OCI-M1 (cell line): ENCODE results near the gene FANCD2.
"Not testable (repeated sequence)": the region's sequence is repeated elsewhere in the genome, so short reads cannot be mapped to it uniquely, and the experiment has no call there.

ENCODE experiments used
- DNase-seq: peaks from one replicate; lab custom pipeline; 2025; lab: John Stamatoyannopoulos, UW

FANCD2 gene

DNA sequence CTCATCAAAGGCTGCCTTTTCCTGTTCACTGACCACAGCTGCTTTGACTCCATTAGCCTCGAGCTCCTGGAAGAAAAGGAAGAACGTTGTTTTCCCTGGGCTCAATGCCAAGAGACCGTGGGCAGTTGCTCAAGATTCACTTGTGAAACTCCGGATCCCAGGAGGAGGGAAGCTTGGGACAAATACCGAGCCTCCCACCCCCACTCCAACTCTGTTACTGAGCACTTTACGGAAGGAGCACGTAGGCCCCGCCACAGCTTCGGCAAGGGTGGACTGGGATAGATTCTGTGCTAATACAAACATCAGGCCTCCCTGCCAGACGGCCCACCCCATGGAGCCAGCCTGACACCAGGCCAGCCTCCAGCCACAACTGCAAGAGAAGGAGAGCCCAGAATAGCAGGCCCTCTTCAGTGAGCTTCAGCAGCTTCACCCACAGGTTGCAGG is 10.8 kb upstream of the FANCD2 start:
- no peak for DNase-seq

DNA sequence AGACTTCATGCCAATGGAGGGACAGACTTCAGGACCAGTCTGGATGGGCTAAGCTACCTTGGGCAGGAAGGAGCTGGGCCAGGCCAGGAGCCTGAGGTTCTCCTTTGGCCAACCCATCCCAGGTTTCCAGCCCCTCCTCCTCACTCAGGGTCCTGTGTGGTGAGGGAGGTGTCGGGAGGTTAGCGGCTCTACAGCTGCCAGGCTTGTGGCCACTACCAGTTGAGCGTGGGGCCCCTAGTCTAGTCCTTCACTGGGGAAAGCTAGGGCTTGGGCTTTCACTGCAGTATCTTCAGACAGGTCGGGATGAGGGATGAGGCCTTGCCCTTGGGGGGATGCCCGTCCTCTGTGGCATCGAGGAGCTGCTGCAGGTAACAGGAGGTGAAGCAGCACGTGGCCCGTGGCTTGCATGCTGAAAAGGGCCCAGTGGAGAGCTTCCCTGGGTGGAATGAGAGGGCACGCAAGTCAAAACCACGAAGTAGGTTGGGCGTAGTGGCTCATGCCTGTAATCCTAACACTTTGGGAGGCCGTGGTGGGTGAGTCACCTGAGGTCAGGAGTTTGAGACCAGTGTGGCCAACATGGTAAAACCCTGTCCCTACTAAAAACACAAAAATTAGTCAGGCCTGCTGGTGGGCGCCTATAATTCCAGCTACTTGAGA is 8.5 kb upstream of the FANCD2 start:
- DNase-seq: no peak

DNA sequence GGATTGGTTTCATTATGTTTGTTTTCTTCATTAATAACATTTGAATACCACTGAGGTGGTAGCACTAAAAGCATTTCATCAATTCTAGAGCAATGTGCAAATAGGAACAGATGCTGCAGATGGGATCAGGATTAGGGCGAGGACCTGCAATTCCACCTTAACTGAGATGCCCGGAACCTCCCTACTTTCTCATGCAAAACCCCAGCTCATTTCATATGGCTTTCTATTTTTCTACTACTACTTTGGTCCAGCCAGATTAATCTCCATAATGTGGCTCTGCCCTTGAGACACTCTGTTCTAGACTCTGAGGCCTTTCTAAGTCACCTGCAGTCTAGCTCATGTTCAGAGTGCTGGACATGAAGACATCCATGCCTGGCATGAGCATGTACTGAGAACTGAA is 7.4 kb upstream of the FANCD2 start:
- DNase-seq: not testable (repeated sequence)

DNA sequence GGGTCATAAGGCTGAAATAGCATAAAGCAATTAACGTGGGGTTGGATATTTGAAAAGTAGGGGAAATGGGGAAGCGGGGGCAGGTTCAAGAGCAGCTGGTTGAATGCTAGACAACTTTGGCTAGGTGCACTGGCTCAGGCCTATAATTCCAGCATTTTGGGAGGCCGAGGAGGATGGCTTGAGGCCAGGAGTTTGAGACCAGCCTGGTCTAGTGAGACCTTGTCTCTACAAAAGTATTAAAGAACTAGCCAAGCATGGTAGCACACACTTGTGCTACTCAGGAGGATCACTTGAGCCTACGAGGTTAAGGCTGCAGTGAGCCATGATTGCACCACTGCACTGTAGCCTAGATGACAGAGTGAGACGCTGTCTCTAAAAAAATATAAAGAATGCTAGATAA is 6.9 kb upstream of the FANCD2 start:
- DNase-seq: no peak

DNA sequence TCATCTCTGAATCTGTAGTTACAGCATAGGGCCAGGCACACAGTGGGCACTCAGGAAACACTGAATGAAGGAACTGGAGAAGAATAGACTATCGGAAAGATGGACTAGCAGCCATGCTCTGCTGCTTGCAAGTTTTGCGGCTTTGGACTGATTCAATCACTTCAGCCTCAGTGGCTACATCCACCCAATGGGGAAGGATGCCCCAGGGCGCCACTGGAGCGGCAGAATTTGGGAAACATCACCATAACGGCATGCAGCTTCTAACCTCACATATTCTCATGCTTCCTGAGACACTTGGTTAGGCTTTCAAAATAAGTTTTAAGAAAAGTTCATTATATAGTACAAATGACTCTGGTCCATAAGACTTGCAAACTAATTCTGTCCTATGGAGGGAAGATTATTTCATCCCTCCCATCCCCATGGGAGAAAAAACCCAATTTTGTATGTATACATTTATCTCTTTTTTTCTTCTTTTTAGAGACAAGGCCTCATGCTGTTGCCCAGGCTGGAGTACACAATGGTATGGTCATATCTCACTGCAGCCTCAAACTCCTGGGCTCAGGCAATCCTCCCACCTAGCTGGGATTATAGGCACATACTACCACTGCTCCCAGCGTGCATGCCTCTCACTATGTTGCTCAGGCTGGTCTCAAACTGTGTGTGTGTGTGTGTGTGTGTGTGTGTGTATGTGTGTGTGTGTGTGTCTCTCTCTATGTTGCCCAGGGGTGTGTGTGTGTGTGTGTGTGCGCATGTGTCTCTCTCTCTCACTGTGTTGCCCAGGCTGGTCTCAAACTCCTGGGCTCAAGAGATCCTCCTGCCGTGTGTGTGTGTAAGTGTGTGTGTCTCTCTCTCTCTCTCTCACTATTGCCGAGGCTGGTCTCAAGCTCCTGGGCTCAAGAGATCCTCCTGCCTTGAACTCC is 4.1 kb upstream of the FANCD2 start:
- no peak for DNase-seq

DNA sequence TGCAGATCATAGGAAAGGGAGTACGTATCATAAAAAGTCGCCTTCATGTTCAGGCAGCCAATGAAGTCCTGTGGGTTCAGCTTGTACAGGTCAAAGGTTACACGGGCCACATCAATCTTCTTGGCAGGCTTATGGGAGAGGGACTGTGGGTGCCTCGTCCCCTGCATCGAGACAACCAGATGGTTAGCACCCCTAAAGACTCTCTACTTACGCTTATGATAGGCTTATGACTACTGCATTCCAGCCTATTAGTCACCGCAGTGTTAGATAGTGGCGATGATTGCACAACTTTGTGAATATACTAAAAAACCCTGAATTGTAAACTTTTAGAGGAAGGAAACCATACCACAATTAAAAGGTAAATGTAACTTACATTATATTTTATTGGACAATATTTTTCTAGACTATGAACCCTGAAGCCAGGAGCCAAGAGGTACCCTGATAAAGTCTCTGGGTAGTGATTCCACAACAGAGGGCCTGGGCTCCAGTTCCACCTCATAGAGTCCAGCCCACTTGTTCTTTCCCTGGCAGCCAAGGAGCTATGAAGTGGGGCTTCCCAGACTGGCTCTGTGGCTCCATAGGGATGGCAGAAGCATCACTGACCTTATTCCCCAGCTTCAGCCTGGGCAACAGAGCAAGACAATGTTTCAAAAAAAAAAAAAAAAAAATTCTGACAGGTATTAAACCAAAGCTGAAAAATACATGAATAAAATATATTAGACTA is 2.5 kb upstream of the FANCD2 start:
- no peak for DNase-seq

DNA sequence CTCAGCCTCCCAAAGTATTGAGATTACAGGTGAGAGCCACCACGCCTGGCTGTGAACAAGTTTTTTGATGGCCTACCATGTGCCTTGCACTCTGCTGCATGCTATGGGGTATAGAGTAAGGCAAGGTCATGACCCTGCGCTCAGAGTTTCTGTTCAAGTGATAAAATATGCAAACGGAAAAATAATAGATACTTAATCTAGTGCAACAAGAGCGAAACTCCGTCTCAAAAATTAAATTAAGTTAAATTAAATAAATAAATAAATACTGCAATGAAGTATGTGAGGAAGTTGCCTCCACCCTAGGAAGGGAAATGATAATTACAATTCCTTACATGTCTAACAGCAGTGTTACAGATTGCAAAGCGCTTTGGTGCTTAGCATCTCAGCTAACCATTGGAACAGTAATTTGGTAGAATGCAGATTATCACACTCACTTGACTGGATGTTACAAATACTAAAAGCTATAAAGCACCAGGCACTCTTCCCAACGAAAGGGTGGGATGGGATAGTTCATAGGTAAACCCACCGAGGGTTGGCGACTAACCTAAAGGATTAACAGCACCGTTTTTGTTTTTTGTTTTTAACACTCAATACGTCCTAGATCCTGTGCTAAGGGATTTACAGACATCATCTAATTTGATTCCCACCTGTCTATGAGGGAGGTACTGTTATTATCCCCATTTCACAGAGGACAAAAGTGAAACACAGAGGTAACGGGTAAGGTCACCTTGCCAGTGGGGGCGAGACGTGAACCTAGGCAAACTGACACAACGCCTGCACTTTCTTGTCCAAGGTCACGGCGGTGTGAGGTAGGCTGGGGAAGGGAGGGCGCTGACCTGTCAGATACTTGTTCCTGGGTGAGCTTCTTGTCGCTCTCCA is 793 bp upstream of the FANCD2 start:
- no peak for DNase-seq

DNA sequence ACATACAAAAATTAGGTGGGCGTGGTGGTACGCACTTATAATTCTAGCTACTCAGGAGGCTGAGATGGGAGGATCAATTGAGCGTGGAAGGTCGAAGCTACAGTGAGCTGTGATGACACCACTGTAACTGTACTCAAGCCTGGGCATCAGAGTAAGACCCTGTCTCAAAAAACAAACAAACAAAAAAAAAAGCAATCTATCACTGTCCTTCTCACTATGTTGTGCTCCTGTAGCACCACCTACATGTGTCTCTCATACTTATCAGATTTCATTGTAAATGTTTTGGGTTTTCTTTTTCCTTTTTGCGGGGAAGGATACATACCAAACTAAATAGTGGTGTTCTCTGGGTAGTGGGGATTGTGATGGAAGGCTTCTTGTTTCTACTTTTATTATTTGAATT is 14.8 kb downstream of the FANCD2 start:
- DNase-seq: no peak

DNA sequence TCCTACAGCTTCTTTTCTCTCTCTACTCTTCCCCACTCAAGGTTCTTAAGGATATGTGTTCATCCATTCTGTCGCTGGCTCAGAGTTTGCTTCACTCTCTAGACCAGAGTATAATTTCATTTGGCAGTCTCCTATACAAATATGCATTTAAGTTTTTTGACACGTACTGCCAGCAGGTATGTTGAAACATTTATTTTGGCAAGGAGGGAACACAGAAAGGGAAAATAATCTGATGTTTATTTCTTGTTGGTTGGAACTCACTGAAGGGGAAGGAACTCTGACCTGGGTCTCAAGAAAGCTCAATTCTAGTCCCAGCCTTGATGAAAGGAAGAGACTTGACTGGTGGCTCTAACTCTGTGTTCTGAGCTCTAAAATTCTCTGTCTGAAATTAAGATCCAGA is 21.6 kb downstream of the FANCD2 start:
- DNase-seq: no peak

DNA sequence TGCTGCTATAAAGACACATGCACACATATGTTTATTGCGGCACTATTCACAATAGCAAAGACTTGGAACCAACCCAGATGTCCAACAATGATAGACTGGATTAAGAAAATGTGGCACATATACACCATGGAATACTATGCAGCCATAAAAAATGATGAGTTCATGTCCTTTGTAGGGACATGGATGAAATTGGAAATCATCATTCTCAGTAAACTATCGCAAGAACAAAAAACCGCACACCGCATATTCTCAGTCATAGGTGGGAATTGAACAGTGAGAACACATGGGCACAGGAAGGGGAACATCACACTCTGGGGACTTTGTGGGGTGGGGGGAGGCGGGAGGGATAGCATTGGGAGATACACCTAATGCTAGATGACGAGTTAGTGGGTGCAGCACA is 26.8 kb downstream of the FANCD2 start:
- not testable (repeated sequence) for DNase-seq

DNA sequence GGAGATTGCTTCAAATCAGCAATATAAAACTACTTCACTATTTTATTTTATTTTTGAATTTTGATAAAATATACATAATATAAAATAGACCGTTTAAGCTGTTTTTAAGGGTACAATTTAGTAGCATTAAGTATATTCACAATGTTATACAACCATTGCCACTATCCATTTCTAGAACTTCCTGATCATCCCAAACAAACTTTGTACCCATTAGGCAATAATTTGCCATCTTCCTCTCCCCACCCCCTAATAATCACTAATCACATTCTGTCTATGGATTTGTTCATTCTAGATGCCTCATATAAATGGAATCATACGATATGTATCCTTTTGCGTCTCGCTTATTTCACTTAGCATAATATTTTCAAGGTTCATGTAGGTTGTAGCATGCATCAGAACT is 28.9 kb downstream of the FANCD2 start:
- DNase-seq: no peak

DNA sequence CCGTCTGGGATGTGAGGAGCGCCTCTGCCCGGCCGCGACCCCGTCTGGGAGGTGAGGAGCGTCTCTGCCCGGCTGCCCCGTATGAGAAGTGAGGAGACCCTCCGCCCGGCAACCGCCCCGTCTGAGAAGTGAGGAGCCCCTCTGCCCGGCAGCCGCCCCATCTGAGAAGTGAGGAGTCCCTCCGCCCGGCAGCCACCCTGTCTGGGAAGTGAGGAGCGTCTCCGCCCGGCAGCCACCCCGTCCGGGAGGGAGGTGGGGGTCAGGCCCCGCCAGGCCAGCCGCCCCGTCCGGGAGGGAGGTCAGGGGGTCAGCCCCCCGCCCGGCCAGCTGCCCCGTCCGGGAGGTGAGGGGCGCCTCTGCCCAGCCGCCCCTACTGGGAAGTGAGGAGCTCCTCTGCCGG is 43.8 kb downstream of the FANCD2 start:
- not testable (repeated sequence) for DNase-seq

DNA sequence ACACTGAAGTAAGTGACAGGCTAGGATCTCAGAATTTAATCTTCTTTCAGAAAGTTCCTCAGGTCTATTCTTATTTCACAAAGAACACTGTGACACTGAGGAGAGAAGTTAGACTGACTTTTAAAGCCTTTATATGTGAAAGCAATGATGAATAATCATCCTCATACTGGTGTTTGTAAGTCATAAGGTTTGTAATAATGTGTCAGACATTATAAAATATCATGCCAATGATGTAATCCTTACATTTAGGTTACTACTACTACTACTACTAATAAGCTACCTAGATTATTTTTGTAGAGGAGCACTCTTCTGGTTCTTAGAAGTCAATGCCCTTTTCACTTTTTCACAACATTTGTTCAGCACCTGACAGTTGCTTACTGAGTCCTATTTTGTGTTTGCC is 48.4 kb downstream of the FANCD2 start:
- no peak for DNase-seq

DNA sequence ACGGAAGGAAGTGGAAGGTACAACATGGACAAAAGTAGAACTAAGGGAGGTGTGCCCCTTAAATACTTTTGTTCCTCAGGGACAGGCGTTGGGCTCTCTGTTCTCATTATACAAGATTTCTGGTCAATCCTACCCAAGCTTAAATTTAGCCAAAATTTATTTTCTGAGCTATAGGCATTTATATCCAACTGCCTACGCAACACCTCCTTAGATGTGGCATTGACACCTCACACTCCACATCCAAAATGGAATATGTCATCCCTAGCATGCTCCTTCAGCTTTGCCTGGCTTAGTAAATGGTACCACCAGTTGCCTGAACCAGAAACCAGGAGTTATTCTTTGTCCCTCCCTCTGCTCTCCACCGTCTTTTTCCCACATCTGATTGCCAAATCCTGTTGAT is 55.6 kb downstream of the FANCD2 start:
- no peak for DNase-seq

DNA sequence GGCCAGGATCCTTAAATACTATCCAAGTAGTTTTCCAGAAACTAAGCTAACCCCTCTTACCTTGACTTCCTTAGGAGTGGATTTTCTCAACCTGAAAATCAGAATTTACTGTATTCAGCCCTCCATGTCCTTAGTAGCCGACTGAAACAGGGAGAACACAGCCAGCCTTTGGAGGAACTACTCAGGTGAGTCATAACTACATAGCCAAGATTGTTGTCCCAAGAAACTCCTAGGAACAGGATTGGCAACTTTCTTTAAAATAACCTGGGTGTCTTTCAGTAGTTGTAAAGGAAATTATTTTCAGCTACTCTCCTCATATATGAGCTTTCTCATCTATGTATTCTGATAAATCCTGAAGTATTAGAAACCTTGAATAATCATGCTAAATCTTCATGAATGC is 59.5 kb downstream of the FANCD2 start:
- DNase-seq: no peak

DNA sequence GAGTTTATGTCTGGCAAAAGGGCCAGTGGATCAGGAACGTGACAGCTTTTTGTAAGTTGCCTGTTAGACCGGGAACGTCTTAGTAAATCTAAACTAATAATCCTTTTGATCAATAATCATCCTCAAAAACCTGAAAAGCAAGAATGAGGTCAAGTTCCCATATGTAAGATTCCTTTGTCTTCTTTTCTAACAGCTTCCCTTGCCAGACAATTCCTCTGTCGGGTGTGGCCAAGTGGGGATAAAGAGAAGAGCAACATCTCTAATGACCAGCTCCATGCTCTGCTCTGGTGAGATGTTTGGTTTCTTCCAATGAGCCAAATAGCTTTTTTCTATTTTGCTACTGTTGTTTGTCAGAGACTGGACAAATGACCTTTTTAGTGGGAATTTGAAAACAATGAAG is 62.0 kb downstream of the FANCD2 start:
- DNase-seq: no peak

DNA sequence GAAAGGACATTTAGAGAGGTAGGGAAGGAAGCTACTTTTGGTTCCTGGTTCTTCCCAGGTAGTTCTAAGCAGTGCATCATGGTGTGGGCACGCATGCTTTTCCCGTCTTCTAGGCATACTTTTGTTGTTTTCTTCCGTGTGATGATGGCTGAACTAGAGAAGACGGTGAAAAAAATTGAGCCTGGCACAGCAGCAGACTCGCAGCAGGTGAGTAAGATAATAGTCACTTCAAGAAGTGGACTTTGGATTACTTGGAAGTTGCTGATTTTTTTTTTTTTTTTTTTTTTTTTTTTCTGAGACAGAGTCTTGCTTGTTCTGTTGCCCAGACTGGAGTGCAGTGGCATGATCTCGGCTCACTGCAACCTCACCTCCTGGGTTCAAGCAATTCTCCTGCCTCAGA is 63.9 kb downstream of the FANCD2 start:
- no peak for DNase-seq

DNA sequence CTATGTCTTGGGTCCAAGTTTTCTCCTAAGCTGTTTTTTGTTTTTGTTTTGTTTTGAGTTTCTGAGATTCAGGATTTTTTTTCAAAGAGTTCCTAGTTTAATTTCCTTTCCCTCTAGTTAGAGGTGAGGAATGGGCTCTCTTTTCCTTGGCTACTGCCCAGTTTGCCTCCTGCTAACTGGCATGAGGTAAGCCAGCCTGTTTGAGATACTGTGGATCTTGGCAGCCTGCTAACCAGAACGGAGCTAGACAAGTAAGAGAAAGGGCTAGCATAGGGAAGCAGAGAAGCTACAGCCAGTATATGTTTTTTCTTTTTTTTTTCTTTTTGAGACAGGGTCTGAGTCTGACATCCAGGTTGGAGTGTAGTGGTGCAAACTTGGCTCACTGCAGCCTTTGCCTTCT is 64.5 kb downstream of the FANCD2 start:
- DNase-seq: not testable (repeated sequence)

DNA sequence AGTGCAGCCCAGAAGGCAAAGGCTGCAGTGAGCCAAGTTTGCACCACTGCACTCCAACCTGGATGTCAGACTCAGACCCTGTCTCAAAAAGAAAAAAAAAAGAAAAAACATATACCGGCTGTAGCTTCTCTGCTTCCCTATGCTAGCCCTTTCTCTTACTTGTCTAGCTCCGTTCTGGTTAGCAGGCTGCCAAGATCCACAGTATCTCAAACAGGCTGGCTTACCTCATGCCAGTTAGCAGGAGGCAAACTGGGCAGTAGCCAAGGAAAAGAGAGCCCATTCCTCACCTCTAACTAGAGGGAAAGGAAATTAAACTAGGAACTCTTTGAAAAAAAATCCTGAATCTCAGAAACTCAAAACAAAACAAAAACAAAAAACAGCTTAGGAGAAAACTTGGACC is 65.2 kb downstream of the FANCD2 start:
- DNase-seq: not testable (repeated sequence)

DNA sequence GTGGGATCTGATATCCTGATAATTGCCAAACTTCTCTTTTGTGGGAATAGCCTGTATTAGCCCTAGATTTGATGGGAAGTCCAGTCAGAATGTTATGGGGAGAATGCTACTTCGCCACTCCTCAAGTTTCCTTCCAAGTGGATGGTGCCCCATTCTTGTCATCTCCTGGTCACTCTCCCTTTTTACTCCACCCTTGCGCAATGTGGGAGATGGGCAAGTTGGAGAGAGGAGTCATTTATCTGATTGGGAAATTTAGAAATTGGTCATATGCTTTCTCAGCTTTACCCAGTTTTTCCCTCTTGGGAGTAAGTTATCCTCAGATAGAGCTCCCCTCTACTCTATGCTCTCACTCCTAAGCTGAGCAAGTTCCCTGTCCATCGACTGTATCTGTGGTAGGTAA is 67.4 kb downstream of the FANCD2 start:
- DNase-seq: no peak

DNA sequence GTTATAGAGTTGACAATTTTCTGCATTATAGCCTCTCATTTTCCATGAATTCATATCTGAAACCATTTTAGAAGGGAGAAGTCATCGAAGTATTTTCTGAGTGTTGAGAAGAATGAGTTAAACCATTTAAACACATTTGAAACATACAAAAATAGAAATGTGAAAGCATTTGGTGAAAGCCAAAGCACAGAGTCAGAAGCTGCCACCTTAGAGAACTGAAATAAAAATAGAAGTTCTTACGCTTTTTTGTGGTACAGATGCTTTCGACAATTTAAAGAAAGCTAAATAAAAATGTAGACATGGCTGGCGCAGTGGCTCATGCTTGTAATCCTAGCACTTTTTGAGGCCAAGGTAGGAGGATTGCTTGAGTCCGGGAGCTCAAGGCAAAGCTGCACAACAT is 72.8 kb downstream of the FANCD2 start:
- no peak for DNase-seq

DNA sequence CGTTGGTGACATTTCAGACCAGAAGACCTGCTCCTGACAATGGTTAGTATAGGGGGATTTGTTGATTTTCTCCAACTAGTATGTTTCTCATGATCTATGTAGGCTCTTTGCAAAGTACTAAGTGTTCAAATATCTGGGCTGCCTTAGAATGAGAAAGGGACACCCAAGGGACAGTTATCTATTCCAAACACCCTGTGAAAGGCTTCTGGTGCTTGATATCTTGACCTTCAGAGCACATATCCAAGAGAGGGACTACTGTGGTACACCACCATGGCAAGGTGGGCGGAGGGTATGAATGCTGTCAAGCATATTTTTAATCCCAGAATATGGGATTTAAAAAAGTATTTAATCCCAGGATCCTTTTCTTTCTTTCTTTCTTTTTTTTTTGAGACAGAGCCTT is 80.7 kb downstream of the FANCD2 start:
- peak; percentile 25 for DNase-seq
